Activated CD4-positive, alpha-beta memory T cell treated with anti-CD3 and anti-CD28 coated beads for 36 hours (primary cell): Measurements from ENCODE around the gene ANKRD33B. TPM values are rescaled to one million over a fixed set of nuclear protein-coding genes. Genes with fewer than 3 reads are reported as not detected.

Experiments used
- CTCF ChIA-PET: fragments of 350-600 bp; sonication (Branson Sonifier 250); formaldehyde crosslinking; loops from one replicate; lab custom pipeline; 2021; ENCODE audit warnings: antibody characterized with exemption, inconsistent platforms; lab: Charles Lee
- POLR2A ChIA-PET: fragments of 350-600 bp; sonication (Branson Sonifier 250); formaldehyde crosslinking; loops from one replicate; lab custom pipeline; 2021; ENCODE audit warnings: antibody characterized with exemption; lab: Charles Lee
- DNase-seq: peaks from one replicate; pipeline ENCODE4 v3.0.0-alpha.2; 2020
- H3K27ac Mint-ChIP-seq: one replicate; pipeline ENCODE4 v1.8.0; 2021; ENCODE audit warnings: mixed read lengths
- H3K27me3 Mint-ChIP-seq: one replicate; pipeline ENCODE4 v1.8.0; 2021; ENCODE audit warnings: mixed read lengths
- H3K36me3 Mint-ChIP-seq: one replicate; pipeline ENCODE4 v1.8.0; 2021; ENCODE audit warnings: mixed read lengths
- H3K4me1 Mint-ChIP-seq: one replicate; pipeline ENCODE4 v1.8.0; 2021; ENCODE audit warnings: low read depth, mixed read lengths
- H3K4me3 Mint-ChIP-seq: one replicate; pipeline ENCODE4 v1.8.0; 2021; ENCODE audit warnings: mild to moderate bottlenecking, mixed read lengths
- H3K9me3 Mint-ChIP-seq: one replicate; pipeline ENCODE4 v1.8.0; 2021; ENCODE audit warnings: mixed read lengths
- intact Hi-C: fragments of 100-400 bp; cut with micrococcal nuclease; formaldehyde crosslinking; loops from one replicate; pipeline ENCODE4 v1.15.1; 2023
- total RNA-seq, 2 experiments: library from RNA; stranded (reverse); gene quantifications; one replicate each; pipeline ENCODE4 v1.2.3, GENCODE V29; 2021

The ANKRD33B gene
- total RNA-seq, 2 experiments from 2014 or later, result 9.9 to 10.0 TPM

- POLR2A ChIA-PET, result no interaction called here
Measured at GRCh38 chr5:10648806-10649665, 85.2 kb downstream of the ANKRD33B start.

GRCh38 chr5:10649666-10650380 lies 86.0 kb downstream of the ANKRD33B start:
- no peak for DNase-seq
- CTCF ChIA-PET, result no interaction called here
- Mint-ChIP-seq H3K36me3 (peaks cover 7% of the 10 kb centered on the region), H3K4me1 (peaks cover 9% of the 10 kb centered on the region), H3K4me3 (no peak overlapping the region), H3K27ac (no peak overlapping the region), H3K27me3 (no peaks in the 10 kb centered on the region), H3K9me3 (no peaks in the 10 kb centered on the region)
- intact Hi-C loops, result no loop called here
- POLR2A ChIA-PET, result no interaction called here

More at GRCh38 chr5:10648806-10649665, 85.2 kb downstream of the ANKRD33B start:
- H3K4me3 Mint-ChIP-seq, result no peak overlapping the region
- intact Hi-C loops, result no loop called here
- no peak overlapping the region for H3K27ac Mint-ChIP-seq
- H3K9me3 Mint-ChIP-seq, result no peaks in the 10 kb centered on the region
- H3K4me1 Mint-ChIP-seq, result peaks cover 15% of the 10 kb centered on the region
- no peaks in the 10 kb centered on the region for H3K27me3 Mint-ChIP-seq
- peaks cover 6% of the 10 kb centered on the region for H3K36me3 Mint-ChIP-seq
- CTCF ChIA-PET, result no interaction called here
- no peak for DNase-seq

GRCh38 chr5:10652151-10652550 lies 88.3 kb downstream of the ANKRD33B start:
- Mint-ChIP-seq H3K27me3 (no peaks in the 10 kb centered on the region), H3K4me3 (no peak overlapping the region), H3K36me3 (peaks cover 7% of the 10 kb centered on the region), H3K4me1 (no peaks in the 10 kb centered on the region), H3K9me3 (no peaks in the 10 kb centered on the region), H3K27ac (no peak overlapping the region)
- intact Hi-C loops, result no loop called here
- POLR2A ChIA-PET, result no interaction called here
- CTCF ChIA-PET, result no interaction called here
- DNase-seq, result no peak

- Mint-ChIP-seq H3K4me3 (no peak overlapping the region), H3K9me3 (no peaks in the 10 kb centered on the region), H3K36me3 (peaks cover 7% of the 10 kb centered on the region), H3K4me1 (no peaks in the 10 kb centered on the region), H3K27ac (no peak overlapping the region), H3K27me3 (no peaks in the 10 kb centered on the region)
- intact Hi-C loops, result no loop called here
- CTCF ChIA-PET, result no interaction called here
- POLR2A ChIA-PET, result no interaction called here
- no peak for DNase-seq
Measured at GRCh38 chr5:10652606-10653005, 88.7 kb downstream of the ANKRD33B start.

DNA sequence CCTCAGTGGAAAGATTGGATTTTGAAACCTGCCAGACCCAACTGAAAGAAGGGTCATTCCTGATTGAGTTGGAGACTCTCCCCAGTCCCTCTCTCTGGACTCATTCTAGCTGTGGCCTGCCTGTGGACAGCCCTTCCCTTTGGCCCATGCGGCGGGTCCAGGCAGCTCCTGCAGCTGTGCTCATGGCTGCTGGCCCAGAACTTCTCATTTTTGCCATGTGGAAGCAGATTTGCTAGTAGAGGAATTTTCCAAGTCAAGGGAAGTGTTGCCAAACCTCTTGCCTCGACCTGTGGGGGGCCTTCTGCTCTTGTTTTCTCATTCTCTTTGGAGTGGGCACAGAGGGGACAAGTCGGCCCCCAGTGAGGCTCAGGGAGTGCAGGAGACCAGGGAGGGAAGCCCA lies 89.2 kb downstream of the ANKRD33B start:
- no peaks in the 10 kb centered on the region for H3K9me3 Mint-ChIP-seq
- no peak overlapping the region for H3K4me3 Mint-ChIP-seq
- H3K27me3 Mint-ChIP-seq, result no peaks in the 10 kb centered on the region
- no peak for DNase-seq
- peaks cover 7% of the 10 kb centered on the region for H3K36me3 Mint-ChIP-seq
- no peak overlapping the region for H3K27ac Mint-ChIP-seq
- ChIA-PET CTCF (no interaction called here), POLR2A (no interaction called here)
- intact Hi-C loops, result no loop called here
- no peaks in the 10 kb centered on the region for H3K4me1 Mint-ChIP-seq

GRCh38 chr5:10653751-10654400 lies 90.0 kb downstream of the ANKRD33B start:
- peaks cover 4% of the 10 kb centered on the region for H3K36me3 Mint-ChIP-seq
- H3K4me3 Mint-ChIP-seq, result no peak overlapping the region
- H3K27ac Mint-ChIP-seq, result no peak overlapping the region
- intact Hi-C loops, result no loop called here
- no peak for DNase-seq
- no peaks in the 10 kb centered on the region for H3K27me3 Mint-ChIP-seq
- ChIA-PET POLR2A (no interaction called here), CTCF (no interaction called here)
- no peaks in the 10 kb centered on the region for H3K4me1 Mint-ChIP-seq
- no peaks in the 10 kb centered on the region for H3K9me3 Mint-ChIP-seq

- H3K4me3 Mint-ChIP-seq, result no peak overlapping the region
- no peaks in the 10 kb centered on the region for H3K4me1 Mint-ChIP-seq
- no peaks in the 10 kb centered on the region for H3K9me3 Mint-ChIP-seq
- H3K27me3 Mint-ChIP-seq, result no peaks in the 10 kb centered on the region
- H3K36me3 Mint-ChIP-seq, result peaks cover 4% of the 10 kb centered on the region
- no peak for DNase-seq
- intact Hi-C loops, result no loop called here
- ChIA-PET POLR2A (no interaction called here), CTCF (no interaction called here)
- no peak overlapping the region for H3K27ac Mint-ChIP-seq
Measured at GRCh38 chr5:10654566-10654965, 90.7 kb downstream of the ANKRD33B start.

DNA sequence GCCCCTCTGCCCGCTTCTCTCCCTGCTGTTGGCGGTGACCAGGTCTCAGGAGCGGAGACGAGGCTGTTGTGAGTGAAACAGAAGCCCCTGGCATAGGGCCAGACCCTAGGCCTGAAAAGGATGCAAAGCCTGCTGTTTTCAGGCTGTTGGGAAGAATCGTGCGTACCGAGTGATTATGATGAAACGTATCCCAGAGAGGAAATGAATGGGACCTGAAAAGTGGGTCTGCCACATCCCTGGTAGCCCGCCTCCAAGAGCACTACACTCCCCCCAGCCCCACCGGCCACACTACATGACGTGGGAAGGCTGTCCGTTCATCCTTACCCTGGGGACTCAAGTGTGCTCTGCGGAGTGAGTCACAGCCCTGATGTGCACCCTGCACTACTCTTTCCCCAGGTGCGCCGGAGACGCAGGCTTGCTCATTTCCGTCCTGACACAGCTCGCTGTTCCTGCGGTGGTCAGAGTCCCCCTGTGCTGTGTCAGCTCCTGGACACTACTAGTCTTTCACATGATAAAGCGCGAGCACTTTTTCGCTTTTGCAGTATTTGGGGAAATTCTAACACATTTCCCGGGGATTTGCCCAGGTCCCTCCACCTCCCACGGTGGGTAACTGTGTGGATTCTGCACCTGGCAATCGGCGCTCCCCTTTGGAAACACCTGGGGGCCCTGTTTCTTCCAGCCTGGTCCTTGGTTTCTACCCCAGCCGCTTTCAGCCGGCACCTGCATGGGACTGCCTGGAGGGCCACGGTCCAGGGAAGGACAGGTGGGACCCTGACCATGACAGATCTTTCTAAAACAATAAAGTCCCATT lies 91.5 kb downstream of the ANKRD33B start:
- Mint-ChIP-seq H3K36me3 (peaks cover 4% of the 10 kb centered on the region), H3K4me1 (no peaks in the 10 kb centered on the region), H3K27me3 (no peaks in the 10 kb centered on the region), H3K4me3 (no peak overlapping the region), H3K9me3 (no peaks in the 10 kb centered on the region), H3K27ac (no peak overlapping the region)
- no peak for DNase-seq
- CTCF ChIA-PET, result no interaction called here
- POLR2A ChIA-PET, result no interaction called here
- intact Hi-C loops, result no loop called here

GRCh38 chr5:10655972-10656830 lies 92.3 kb downstream of the ANKRD33B start:
- ChIA-PET CTCF (no interaction called here), POLR2A (no interaction called here)
- H3K27ac Mint-ChIP-seq, result no peak overlapping the region
- no peaks in the 10 kb centered on the region for H3K27me3 Mint-ChIP-seq
- no peak overlapping the region for H3K4me3 Mint-ChIP-seq
- DNase-seq, result no peak
- intact Hi-C loops, result no loop called here
- H3K36me3 Mint-ChIP-seq, result peaks cover 2% of the 10 kb centered on the region
- H3K4me1 Mint-ChIP-seq, result no peaks in the 10 kb centered on the region
- H3K9me3 Mint-ChIP-seq, result no peaks in the 10 kb centered on the region

DNA sequence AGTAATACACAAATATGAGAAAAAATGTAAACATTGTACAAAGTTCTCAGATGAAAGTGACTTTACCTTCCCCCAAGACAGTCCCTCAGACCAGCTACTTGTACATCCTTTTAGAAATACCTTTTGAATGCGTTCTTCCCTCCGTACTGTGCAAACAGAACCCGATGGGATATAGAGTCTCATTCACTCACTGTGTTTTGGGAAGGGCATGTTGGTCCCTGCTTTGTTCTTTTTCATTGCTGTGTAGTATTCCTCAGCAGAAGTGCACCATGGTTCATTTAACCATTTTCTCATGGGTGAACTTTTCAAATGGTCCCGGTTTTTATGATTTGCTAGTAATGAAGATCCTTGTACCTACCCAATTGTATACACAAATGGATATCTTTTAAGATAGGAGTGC lies 94.4 kb downstream of the ANKRD33B start:
- POLR2A ChIA-PET, result no interaction called here
- Mint-ChIP-seq H3K9me3 (no peaks in the 10 kb centered on the region), H3K27ac (no peak overlapping the region), H3K4me1 (no peaks in the 10 kb centered on the region), H3K4me3 (no peak overlapping the region), H3K27me3 (no peaks in the 10 kb centered on the region), H3K36me3 (peaks cover 2% of the 10 kb centered on the region)
- CTCF ChIA-PET, result no interaction called here
- intact Hi-C loops, result no loop called here
- no peak for DNase-seq

- Mint-ChIP-seq H3K27ac (no peak overlapping the region), H3K9me3 (no peaks in the 10 kb centered on the region), H3K36me3 (no peaks in the 10 kb centered on the region), H3K27me3 (no peaks in the 10 kb centered on the region), H3K4me3 (no peak overlapping the region), H3K4me1 (no peaks in the 10 kb centered on the region)
- ChIA-PET CTCF (no interaction called here), POLR2A (no interaction called here)
- intact Hi-C loops, result no loop called here
- DNase-seq, result no peak
Measured at GRCh38 chr5:10660135-10660534, 96.3 kb downstream of the ANKRD33B start.
